CD8-positive, alpha-beta memory T cell (primary cell): ENCODE measurements around the gene ATG2A. TPM values are rescaled to one million over a fixed set of nuclear protein-coding genes. Genes with fewer than 3 reads are reported as not detected.

Experiments used
- CTCF ChIA-PET: fragments of 350-600 bp; sonication (Branson Sonifier 250); formaldehyde crosslinking; loops from one replicate; lab custom pipeline; 2021; ENCODE audit warnings: antibody characterized with exemption; lab: Charles Lee
- POLR2A ChIA-PET: fragments of 350-600 bp; sonication (Branson Sonifier 250); formaldehyde crosslinking; loops from one replicate; lab custom pipeline; 2021; ENCODE audit warnings: antibody characterized with exemption; lab: Charles Lee
- DNase-seq, 5 donors: peaks; one replicate each; pipeline versions ENCODE4 v3.0.0 to v3.0.0-alpha.2; 2020 to 2022; ENCODE audit warnings: mixed read lengths in 1 of 5
- H3K27ac ChIP-seq: one replicate; pipeline ENCODE4 v1.7.0; 2013; ENCODE audit warnings: low read depth, mild to moderate bottlenecking, low read length, moderate library complexity
- H3K27me3 ChIP-seq: 2 replicates; pipeline ENCODE4 v1.7.0; 2013; ENCODE audit warnings: low read length, mild to moderate bottlenecking; ENCODE audit not compliant: insufficient read depth, poor library complexity, severe bottlenecking
- H3K36me3 ChIP-seq: 2 replicates; pipeline ENCODE4 v1.7.0; 2013; ENCODE audit warnings: mild to moderate bottlenecking, low read length, moderate library complexity; ENCODE audit not compliant: insufficient read depth
- H3K4me1 ChIP-seq: 2 replicates; pipeline ENCODE4 v1.7.0; 2013; ENCODE audit warnings: mild to moderate bottlenecking, low read length, moderate library complexity; ENCODE audit not compliant: insufficient read depth
- H3K4me3 ChIP-seq: 2 replicates; pipeline ENCODE4 v1.7.0; 2013; ENCODE audit warnings: mild to moderate bottlenecking, low read length
- H3K9me3 ChIP-seq: 2 replicates; pipeline ENCODE4 v1.7.0; 2013; ENCODE audit warnings: mild to moderate bottlenecking, low read length
- H3K27ac Mint-ChIP-seq, 8 donors: one replicate each; pipeline ENCODE4 v1.8.0; 2020 to 2021; ENCODE audit warnings: mixed read lengths in 8 of 8, mild to moderate bottlenecking in 6 of 8, inconsistent platforms in 3 of 8, moderate library complexity in 3 of 8
- H3K27me3 Mint-ChIP-seq, 2 donors: one replicate each; pipeline ENCODE4 v1.8.0; 2020 to 2021; ENCODE audit warnings: mixed read lengths in 2 of 2, mild to moderate bottlenecking in 1 of 2, moderate library complexity in 1 of 2
- H3K36me3 Mint-ChIP-seq, 3 donors: one replicate each; pipeline ENCODE4 v1.8.0; 2020 to 2021; ENCODE audit warnings: mixed read lengths in 3 of 3, inconsistent platforms in 1 of 3, mild to moderate bottlenecking in 1 of 3
- H3K4me1 Mint-ChIP-seq, 3 donors: one replicate each; pipeline ENCODE4 v1.8.0; 2020 to 2021; ENCODE audit warnings: mixed read lengths in 3 of 3, inconsistent platforms in 1 of 3, mild to moderate bottlenecking in 1 of 3
- H3K4me3 Mint-ChIP-seq, 7 donors: one replicate each; pipeline ENCODE4 v1.8.0; 2020 to 2021; ENCODE audit warnings: mixed read lengths in 7 of 7, mild to moderate bottlenecking in 6 of 7, moderate library complexity in 4 of 7, inconsistent platforms in 2 of 7
- H3K9me3 Mint-ChIP-seq, 5 donors: one replicate each; pipeline ENCODE4 v1.8.0; 2020 to 2022; ENCODE audit warnings: mixed read lengths in 5 of 5, mild to moderate bottlenecking in 3 of 5, moderate library complexity in 2 of 5, inconsistent platforms in 1 of 5
- polyA plus RNA-seq: library from polyadenylated mRNA; unstranded; fragments of 300-500 nt; fragmentation: Illumina TruSeq; gene quantifications from one replicate; pipeline ENCODE4 v1.2.3, GENCODE V29; 2021
- total RNA-seq, 2 experiments: library from RNA; stranded (reverse); gene quantifications; one replicate each; pipeline ENCODE4 v1.2.3, GENCODE V29; 2021

The ATG2A gene
- total RNA-seq (10 to 100 TPM; 25.7 to 27.0 TPM), polyA plus RNA-seq (7.6 TPM)

DNA sequence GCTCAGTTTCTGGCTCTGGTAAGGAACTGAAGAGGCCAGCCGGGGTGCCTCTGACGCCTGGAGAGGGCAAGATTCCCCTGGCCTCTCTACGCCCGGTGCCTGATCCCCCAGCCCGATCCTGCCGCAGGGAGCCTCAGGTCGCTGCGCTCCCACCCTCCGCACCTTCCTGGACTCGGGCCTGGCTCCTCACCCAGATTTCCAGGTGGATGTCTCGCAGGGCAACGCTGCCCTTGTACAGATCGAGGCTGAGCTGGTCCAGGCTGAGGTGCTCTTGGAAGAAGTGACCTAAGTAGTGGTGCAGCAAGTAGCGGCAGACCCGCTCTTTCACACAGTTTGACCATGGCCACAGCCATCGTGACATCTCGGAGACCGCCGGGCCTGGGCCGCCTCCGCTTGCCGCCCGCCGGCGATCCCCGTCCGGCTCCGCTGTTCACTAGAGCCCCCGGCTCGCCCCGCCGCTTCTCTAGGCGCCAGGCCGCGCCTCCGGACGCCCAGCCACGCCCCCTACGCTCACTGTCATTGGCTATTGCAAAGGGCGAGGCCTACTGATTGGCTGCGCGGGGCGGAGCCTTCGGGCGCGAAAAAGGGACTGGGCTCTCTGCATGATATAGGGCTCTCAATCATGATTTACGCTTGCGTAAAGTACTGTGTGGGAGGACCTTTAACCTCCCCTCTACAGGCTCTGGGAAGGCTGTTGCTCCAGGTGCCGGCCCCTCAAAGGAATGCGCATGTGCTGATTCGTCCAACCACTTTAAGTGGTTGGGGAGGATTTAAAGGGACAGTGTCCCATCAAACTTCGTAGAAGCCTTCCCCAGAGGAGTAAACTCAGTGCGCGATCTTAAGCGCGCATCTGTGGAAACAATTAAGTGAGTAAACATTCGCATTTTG, at the start of gene ATG2A:
TSS of gene ATG2A (minus strand) at position 435 of the 888 bp plus-strand sequence. CDS start at position 361, 74 bp downstream.
- POLR2A ChIA-PET, result no interaction called here
- peak; percentile 97 to 99 (median 98) for DNase-seq

DNA sequence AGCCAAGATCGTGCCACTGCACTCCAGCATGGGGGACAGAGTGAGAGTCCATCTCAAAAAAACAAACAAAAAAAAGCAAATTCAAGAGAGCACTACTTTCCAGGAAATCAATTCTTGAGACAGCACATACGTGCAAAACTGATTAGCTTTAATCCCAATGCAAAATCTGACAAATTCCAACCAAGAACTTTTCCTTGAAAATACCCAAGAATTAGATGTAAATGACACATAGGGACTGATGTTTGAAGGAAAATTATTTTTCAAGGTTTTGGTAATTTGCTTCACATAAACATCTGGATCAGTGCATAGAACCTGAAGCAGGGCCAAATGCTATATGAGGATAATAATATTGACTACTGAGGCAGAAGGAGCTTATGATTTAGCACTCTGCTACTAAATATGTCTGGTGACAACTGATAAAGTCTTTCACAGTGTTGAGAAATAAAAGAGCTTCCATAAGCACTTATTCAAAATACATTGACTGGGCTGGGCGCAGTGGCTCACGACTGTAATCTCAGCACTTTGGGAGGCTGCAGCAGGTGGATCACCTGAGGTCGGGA, 46.1 kb upstream of the ATG2A start:
- Mint-ChIP-seq H3K36me3 (peaks cover 0 to 2% (median 0%) of the 10 kb centered on the region in 3 donors), H3K27ac (no peak overlapping the region), H3K4me3 (no peak overlapping the region), H3K4me1 (no peaks in the 10 kb centered on the region), H3K27me3 (peaks cover 7 to 25% of the 10 kb centered on the region in 2 donors), H3K9me3 (no peaks in the 10 kb centered on the region)
- H3K9me3 ChIP-seq, result no peaks in the 10 kb centered on the region
- H3K27me3 ChIP-seq, result no peaks in the 10 kb centered on the region
- no peaks in the 10 kb centered on the region for H3K4me1 ChIP-seq
- H3K36me3 ChIP-seq, result no peaks in the 10 kb centered on the region
- no peak overlapping the region for H3K27ac ChIP-seq
- no peak for DNase-seq
- POLR2A ChIA-PET, result interaction anchor here (0.6 kb wide), 1 partner anchor 130 kb away, joined by 3 read pairs; no protein-coding TSS in a partner anchor
- H3K4me3 ChIP-seq, result no peak overlapping the region
- CTCF ChIA-PET, result no interaction called here

More for the DNA sequence above, at the start of gene ATG2A:
- CTCF ChIA-PET, result interaction anchor here (1.1 to 1.5 kb wide), 4 partner anchors 29 to 69 kb away, joined by 3 to 4 read pairs (median 4); no protein-coding TSS in a partner anchor
- Histone ChIP-seq H3K36me3 (peaks cover 8% of the 10 kb centered on the region), H3K27me3 (no peaks in the 10 kb centered on the region), H3K4me1 (peaks cover 24% of the 10 kb centered on the region), H3K9me3 (no peaks in the 10 kb centered on the region), H3K27ac (peak within 1 kb of the TSS; percentile 96), H3K4me3 (peak within 1 kb of the TSS; percentile 94)
- H3K36me3 Mint-ChIP-seq, result peaks cover 0 to 37% (median 0%) of the 10 kb centered on the region in 3 donors
- peak within 1 kb of the TSS; percentile 76 to 99 (median 97) for H3K27ac Mint-ChIP-seq
- H3K4me3 Mint-ChIP-seq, result peak within 1 kb of the TSS; percentile 81 to 97 (median 95)
- no peaks in the 10 kb centered on the region for H3K27me3 Mint-ChIP-seq
- H3K9me3 Mint-ChIP-seq, result no peaks in the 10 kb centered on the region
- peaks cover 24 to 39% (median 24%) of the 10 kb centered on the region in 3 donors for H3K4me1 Mint-ChIP-seq

DNA sequence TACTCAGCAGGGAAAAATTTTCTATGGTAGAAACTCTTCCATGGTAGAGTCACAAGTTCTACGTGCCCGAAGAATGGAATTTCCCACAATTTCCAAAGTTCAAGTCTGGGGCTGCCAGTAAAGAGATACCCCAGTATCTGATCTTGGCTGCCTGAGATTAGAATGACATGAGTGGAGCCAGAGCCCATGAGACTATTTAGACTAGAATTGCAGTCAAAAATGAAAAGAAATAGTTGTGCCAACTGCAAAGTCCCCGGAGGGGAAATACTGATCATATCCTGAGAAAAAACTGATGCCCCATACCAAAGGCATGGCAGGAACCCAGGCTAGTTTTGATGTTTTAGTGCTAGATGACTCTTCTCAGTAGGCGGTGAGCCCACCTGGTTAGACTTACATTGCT, 43.7 kb upstream of the ATG2A start:
- H3K27me3 Mint-ChIP-seq, result peaks cover 10 to 25% of the 10 kb centered on the region in 2 donors
- CTCF ChIA-PET, result no interaction called here

DNA sequence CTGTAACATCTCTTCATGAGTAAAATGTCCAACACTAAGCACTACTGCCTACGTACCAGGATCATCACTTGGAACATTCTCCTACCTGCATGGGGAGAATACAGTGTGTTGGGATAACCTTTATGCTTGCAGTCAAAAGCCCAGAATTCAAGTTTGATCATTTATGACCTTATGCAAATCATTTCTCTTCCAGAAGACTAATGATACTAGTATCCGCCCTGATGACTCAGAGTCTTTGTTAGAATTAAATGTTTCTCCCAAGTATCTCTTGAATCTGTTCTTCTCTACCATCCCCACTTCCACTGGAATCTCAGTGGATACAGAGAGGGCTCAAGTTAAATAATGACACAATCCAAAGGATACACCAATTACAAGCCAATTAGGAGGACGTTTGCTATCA, 42.5 kb upstream of the ATG2A start:
- no peak overlapping the region for H3K4me3 Mint-ChIP-seq
- Histone ChIP-seq H3K9me3 (no peaks in the 10 kb centered on the region), H3K27ac (no peak overlapping the region), H3K4me3 (no peak overlapping the region), H3K27me3 (peaks cover 1% of the 10 kb centered on the region), H3K36me3 (no peaks in the 10 kb centered on the region), H3K4me1 (no peaks in the 10 kb centered on the region)
- H3K27ac Mint-ChIP-seq, result no peak overlapping the region
- CTCF ChIA-PET, result no interaction called here
- H3K4me1 Mint-ChIP-seq, result no peaks in the 10 kb centered on the region
- H3K36me3 Mint-ChIP-seq, result no peaks in the 10 kb centered on the region
- DNase-seq, result no peak
- POLR2A ChIA-PET, result no interaction called here
- H3K27me3 Mint-ChIP-seq, result peaks cover 10 to 20% of the 10 kb centered on the region in 2 donors
- no peaks in the 10 kb centered on the region for H3K9me3 Mint-ChIP-seq

More for the DNA sequence above, 43.7 kb upstream of the ATG2A start:
- Mint-ChIP-seq H3K4me1 (no peaks in the 10 kb centered on the region), H3K27ac (no peak overlapping the region), H3K9me3 (no peaks in the 10 kb centered on the region), H3K36me3 (no peaks in the 10 kb centered on the region), H3K4me3 (no peak overlapping the region)
- H3K27ac ChIP-seq, result no peak overlapping the region
- H3K9me3 ChIP-seq, result no peaks in the 10 kb centered on the region
- no peaks in the 10 kb centered on the region for H3K36me3 ChIP-seq
- DNase-seq, result no peak
- H3K4me3 ChIP-seq, result no peak overlapping the region
- H3K4me1 ChIP-seq, result no peaks in the 10 kb centered on the region
- POLR2A ChIA-PET, result no interaction called here
- H3K27me3 ChIP-seq, result no peaks in the 10 kb centered on the region

DNA sequence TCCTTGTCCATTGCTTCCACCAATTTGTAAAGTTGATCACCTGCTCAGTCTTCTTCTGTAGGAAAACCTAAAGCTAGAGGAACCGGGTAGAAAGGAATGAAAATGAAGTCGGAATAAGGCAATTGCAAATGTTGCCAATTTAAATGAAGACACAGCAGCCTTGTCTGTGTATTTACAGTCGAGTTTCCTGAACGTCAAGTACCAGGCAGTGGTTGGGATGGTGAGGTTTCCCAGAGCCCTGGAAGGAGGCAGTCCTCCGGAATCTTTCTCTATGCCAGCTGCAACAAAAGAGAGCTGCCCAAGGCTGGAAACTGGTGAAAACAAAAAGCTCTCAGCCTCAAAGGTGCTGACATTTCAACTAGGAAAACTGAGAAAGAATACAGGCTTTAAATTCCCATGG, 37.2 kb upstream of the ATG2A start:
- POLR2A ChIA-PET, result no interaction called here
- no peaks in the 10 kb centered on the region for H3K36me3 ChIP-seq
- DNase-seq, result no peak
- Mint-ChIP-seq H3K27me3 (peaks cover 13 to 17% of the 10 kb centered on the region in 2 donors), H3K36me3 (no peaks in the 10 kb centered on the region), H3K27ac (no peak overlapping the region), H3K9me3 (no peaks in the 10 kb centered on the region), H3K4me1 (no peaks in the 10 kb centered on the region), H3K4me3 (no peak overlapping the region)
- peaks cover 4% of the 10 kb centered on the region for H3K27me3 ChIP-seq
- H3K27ac ChIP-seq, result no peak overlapping the region
- no peaks in the 10 kb centered on the region for H3K4me1 ChIP-seq
- H3K9me3 ChIP-seq, result no peaks in the 10 kb centered on the region
- H3K4me3 ChIP-seq, result no peak overlapping the region
- CTCF ChIA-PET, result no interaction called here

DNA sequence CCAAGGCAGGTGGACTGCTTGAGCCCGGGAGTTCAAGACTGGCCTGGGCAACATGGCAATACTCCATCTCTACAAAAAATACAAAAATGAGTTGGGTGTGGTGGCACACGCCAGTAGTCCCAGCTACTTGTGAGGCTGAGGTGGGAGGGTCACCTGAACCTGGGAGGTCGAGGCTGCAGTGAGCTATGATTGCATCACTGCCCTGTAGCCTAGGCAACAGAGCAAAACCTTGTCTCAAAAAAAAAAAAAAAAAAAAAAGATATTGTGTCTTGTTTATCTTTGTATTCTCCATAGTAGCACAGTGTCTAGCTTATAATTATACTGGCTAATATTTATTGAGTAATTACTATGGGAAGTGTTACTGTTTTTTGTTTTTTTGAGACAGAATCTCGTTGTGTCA, 34.5 kb upstream of the ATG2A start:
- Mint-ChIP-seq H3K9me3 (no peaks in the 10 kb centered on the region), H3K4me3 (no peak overlapping the region), H3K27me3 (peaks cover 17 to 20% of the 10 kb centered on the region in 2 donors), H3K36me3 (no peaks in the 10 kb centered on the region), H3K4me1 (no peaks in the 10 kb centered on the region), H3K27ac (no peak overlapping the region)
- H3K27ac ChIP-seq, result no peak overlapping the region
- no peak for DNase-seq
- H3K4me3 ChIP-seq, result no peak overlapping the region
- no peaks in the 10 kb centered on the region for H3K4me1 ChIP-seq
- no peaks in the 10 kb centered on the region for H3K36me3 ChIP-seq
- H3K9me3 ChIP-seq, result no peaks in the 10 kb centered on the region
- ChIA-PET POLR2A (no interaction called here), CTCF (no interaction called here)
- H3K27me3 ChIP-seq, result peaks cover 4% of the 10 kb centered on the region

DNA sequence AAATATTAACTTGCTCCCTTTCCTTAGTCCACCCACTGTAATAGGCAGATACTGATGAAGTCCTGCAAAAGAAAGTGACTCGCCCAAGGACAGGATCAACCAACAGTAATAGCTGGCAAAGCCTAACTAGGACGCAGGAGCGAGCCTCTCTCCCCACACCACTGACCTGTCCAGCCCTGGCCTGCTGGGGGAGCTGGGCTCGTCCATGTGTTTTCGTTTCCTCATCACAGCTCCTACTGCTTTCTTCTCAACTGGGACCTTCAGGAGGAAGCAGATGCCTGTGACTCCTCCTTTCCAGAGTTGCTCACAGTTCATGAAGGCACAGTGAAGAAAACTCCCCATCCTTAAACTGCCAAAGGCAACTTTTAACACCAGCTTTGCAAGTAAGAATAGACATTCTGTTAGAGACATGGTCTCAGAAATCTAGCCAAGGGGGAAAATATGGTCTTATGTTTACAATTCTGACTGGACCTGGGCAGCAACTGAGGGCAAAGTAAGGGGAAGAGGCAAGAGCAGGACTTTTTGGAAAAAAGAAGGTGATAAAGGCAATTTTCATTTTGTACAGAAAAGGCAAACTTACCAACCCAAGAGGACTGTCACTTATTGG, 30.3 kb upstream of the ATG2A start:
- ChIA-PET POLR2A (no interaction called here), CTCF (no interaction called here)
- no peak for DNase-seq
- Mint-ChIP-seq H3K27me3 (peaks cover 21 to 31% of the 10 kb centered on the region in 2 donors), H3K4me1 (no peaks in the 10 kb centered on the region), H3K36me3 (no peaks in the 10 kb centered on the region), H3K9me3 (no peaks in the 10 kb centered on the region), H3K4me3 (no peak overlapping the region), H3K27ac (no peak overlapping the region)
- Histone ChIP-seq H3K4me1 (no peaks in the 10 kb centered on the region), H3K36me3 (no peaks in the 10 kb centered on the region), H3K9me3 (no peaks in the 10 kb centered on the region), H3K27ac (no peak overlapping the region), H3K4me3 (no peak overlapping the region), H3K27me3 (no peaks in the 10 kb centered on the region)

DNA sequence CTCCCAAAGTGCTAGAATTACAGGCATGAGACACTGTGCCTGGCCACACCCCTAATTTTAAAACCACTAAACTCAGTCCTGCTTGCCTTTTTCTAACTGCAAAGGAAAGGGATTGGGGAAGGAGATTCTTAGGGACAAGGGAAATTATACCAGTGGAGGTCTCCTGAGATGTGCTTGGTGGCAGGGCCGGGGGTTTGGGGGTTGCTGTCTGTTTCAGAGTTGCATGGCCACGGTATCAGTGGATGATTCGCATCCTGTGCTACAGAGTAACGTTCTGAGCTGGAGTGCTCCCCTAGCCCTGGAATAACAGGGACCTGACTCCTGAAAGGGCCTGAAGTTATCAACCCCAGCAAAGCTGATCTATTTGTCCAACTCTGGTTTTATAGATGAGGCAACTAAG, 19.5 kb upstream of the ATG2A start:
- no peak overlapping the region for H3K4me3 ChIP-seq
- H3K27me3 ChIP-seq, result no peaks in the 10 kb centered on the region
- peak overlapping the region in 2 of 8 donors; percentile 51 to 77 for H3K27ac Mint-ChIP-seq
- peaks cover 4 to 5% of the 10 kb centered on the region in 2 donors for H3K27me3 Mint-ChIP-seq
- no peak overlapping the region for H3K4me3 Mint-ChIP-seq
- H3K4me1 ChIP-seq, result no peaks in the 10 kb centered on the region
- no peaks in the 10 kb centered on the region for H3K4me1 Mint-ChIP-seq
- POLR2A ChIA-PET, result no interaction called here
- H3K9me3 Mint-ChIP-seq, result no peaks in the 10 kb centered on the region
- H3K9me3 ChIP-seq, result no peaks in the 10 kb centered on the region
- no peak overlapping the region for H3K27ac ChIP-seq
- H3K36me3 ChIP-seq, result peaks cover 6% of the 10 kb centered on the region
- no peak for DNase-seq
- CTCF ChIA-PET, result interaction anchor here (1.0 kb wide), 2 partner anchors 76 to 90 kb away, joined by 3 read pairs; no protein-coding TSS in a partner anchor
- H3K36me3 Mint-ChIP-seq, result peaks cover 0 to 25% (median 8%) of the 10 kb centered on the region in 3 donors
